SU-DHL-6 (cell line): Measurements from ENCODE around the gene CREB5.

Source experiments
- H2AFZ ChIP-seq: fragments of 200-600 bp; sonication (generic); 2 replicates; pipeline ENCODE4 v1.6.1; 2014; ENCODE audit warnings: low read depth, mild to moderate bottlenecking, moderate library complexity, mixed read lengths, antibody characterized with exemption, low read length; ENCODE audit not compliant: severe bottlenecking
- H3F3A ChIP-seq: fragments of 200-600 bp; shearing (Covaris generic); 2 replicates; pipeline ENCODE4 v1.6.0; 2016; ENCODE audit warnings: antibody characterized with exemption, mild to moderate bottlenecking; ENCODE audit not compliant: insufficient read depth
- H3K27ac ChIP-seq: fragments of 200-600 bp; sonication (generic); 2 replicates; pipeline ENCODE4 v1.5.1; 2016; ENCODE audit warnings: low read depth, mild to moderate bottlenecking, low read length, moderate library complexity, mixed read lengths
- H3K27me3 ChIP-seq: fragments of 200-600 bp; sonication (generic), shearing (Covaris generic); 2 replicates; pipeline ENCODE4 v1.6.0; 2014; ENCODE audit warnings: mild to moderate bottlenecking, low read length
- H3K36me3 ChIP-seq: fragments of 200-600 bp; sonication (generic); 2 replicates; pipeline ENCODE4 v1.6.1; 2014; ENCODE audit warnings: mild to moderate bottlenecking, low read length, mixed read lengths
- H3K4me2 ChIP-seq: fragments of 300-600, 200-600 bp; shearing (Covaris generic), sonication (generic); 2 replicates; pipeline ENCODE4 v1.6.0; 2014; ENCODE audit warnings: low read length, low read depth, mild to moderate bottlenecking; ENCODE audit not compliant: poor library complexity, severe bottlenecking
- H3K4me3 ChIP-seq: fragments of 200-600 bp; sonication (generic); 2 replicates; pipeline ENCODE4 v1.5.1; 2014; ENCODE audit warnings: antibody characterized with exemption, low read length, mild to moderate bottlenecking, mixed read lengths; ENCODE audit not compliant: insufficient read depth, poor library complexity, severe bottlenecking
- H3K79me2 ChIP-seq: fragments of 200-600 bp; sonication (generic); 2 replicates; pipeline ENCODE4 v1.6.1; 2014; ENCODE audit warnings: mild to moderate bottlenecking, low read length, moderate library complexity; ENCODE audit not compliant: insufficient read depth
- H3K9ac ChIP-seq: fragments of 200-600 bp; sonication (generic); 2 replicates; pipeline ENCODE4 v1.7.0; 2014; ENCODE audit warnings: mild to moderate bottlenecking, low read length
- H3K9me2 ChIP-seq: fragments of 200-600 bp; sonication (generic); replicated peaks from 2 replicates; pipeline ENCODE4 v1.6.1; 2014; ENCODE audit warnings: low read length; ENCODE audit not compliant: insufficient read depth
- H3K9me3 ChIP-seq: fragments of 200-600 bp; sonication (generic); 2 replicates; pipeline ENCODE4 v1.6.1; 2014; ENCODE audit warnings: low read length, mixed read lengths; ENCODE audit not compliant: insufficient read depth
- H4K20me1 ChIP-seq: fragments of 200-600 bp; sonication (generic); 2 replicates; pipeline ENCODE4 v1.6.1; 2014; ENCODE audit warnings: low read depth, mild to moderate bottlenecking, antibody characterized with exemption, low read length, moderate library complexity, mixed read lengths
- CTCF ChIP-seq: fragments of 200-600 bp; sonication (generic); IDR thresholded peaks from one replicate; pipeline ENCODE4 v1.5.1; 2017; ENCODE audit warnings: antibody characterized with exemption, mild to moderate bottlenecking, low read length, moderate library complexity; ENCODE audit not compliant: insufficient read depth, poor library complexity, severe bottlenecking
- EZH2phosphoT487 ChIP-seq: fragments of 200-600 bp; sonication (generic), shearing (Covaris generic); conservative IDR thresholded peaks from 2 replicates; pipeline ENCODE4 v1.6.1; 2018; ENCODE audit warnings: mild to moderate bottlenecking, antibody characterized with exemption, low read length, moderate library complexity, mixed read lengths

Gene CREB5

DNA sequence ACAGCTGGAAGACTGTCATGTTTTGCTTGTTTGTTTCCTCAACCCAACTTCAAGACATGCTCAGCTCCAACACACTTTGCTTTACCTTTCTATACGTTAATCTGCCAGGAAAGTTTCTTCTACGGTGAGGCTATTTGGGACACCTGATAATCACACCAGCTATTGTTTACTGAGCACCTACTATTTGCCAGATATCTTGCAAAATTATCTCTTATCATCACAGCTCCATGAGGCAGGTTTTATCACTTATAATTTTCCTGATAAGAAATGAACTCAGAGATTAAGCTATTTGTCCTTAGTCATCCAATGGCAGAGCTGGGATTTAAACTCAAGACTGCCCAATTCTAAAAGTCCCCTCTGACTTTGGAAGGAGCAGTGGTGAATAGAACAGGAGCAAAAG is 117.4 kb downstream of the CREB5 start:
- H3K27me3 ChIP-seq: no peaks in the 10 kb centered on the region
- H3K27ac ChIP-seq: no peak overlapping the region
- no peaks in the 10 kb centered on the region for H3F3A ChIP-seq
- TF ChIP-seq CTCF (no peak), EZH2phosphoT487 (no peak)
- no peak overlapping the region for H2AFZ ChIP-seq
- no peaks in the 10 kb centered on the region for H4K20me1 ChIP-seq
- no peaks in the 10 kb centered on the region for H3K9me3 ChIP-seq
- no peak overlapping the region for H3K4me2 ChIP-seq
- no peak overlapping the region for H3K4me3 ChIP-seq
- no peaks in the 10 kb centered on the region for H3K79me2 ChIP-seq
- no peaks in the 10 kb centered on the region for H3K9me2 ChIP-seq
- no peak overlapping the region for H3K9ac ChIP-seq
- H3K36me3 ChIP-seq: no peaks in the 10 kb centered on the region

DNA sequence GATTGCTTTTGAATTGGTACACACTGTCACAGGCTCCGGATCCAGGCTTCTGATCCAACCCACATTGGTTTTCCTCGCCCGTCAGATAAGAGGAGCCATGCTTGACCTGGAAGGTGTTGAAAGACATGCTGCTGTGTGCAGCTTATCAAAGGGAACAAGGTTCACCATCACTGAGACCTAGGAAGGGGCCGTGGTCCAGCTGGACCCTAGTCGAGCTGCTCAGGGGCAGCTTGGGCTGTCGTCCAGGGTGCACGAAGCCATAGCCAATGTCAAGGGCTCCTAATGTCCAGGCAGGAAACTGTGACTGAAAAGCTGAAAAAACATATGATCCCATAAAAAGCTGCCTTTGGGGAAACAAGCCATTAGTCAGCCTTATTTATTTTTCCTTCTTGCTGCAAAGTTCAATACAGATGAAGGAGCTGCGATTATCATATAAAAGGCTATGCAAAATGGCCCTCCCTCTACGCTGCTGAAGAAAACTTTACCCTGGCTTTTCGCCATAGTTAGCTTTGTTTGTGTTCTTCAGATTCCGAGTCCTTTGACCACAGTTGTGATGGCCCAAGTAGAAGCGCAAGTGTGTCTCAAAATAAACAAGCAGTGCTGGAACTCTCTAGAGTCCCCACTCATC is 118.0 kb downstream of the CREB5 start:
- H3K79me2 ChIP-seq: no peaks in the 10 kb centered on the region
- H3K4me3 ChIP-seq: no peak overlapping the region
- no peak overlapping the region for H2AFZ ChIP-seq
- no peaks in the 10 kb centered on the region for H3K9me3 ChIP-seq
- H3K9me2 ChIP-seq: no peaks in the 10 kb centered on the region
- no peak overlapping the region for H3K4me2 ChIP-seq
- no peak overlapping the region for H3K9ac ChIP-seq
- no peaks in the 10 kb centered on the region for H3K36me3 ChIP-seq
- TF ChIP-seq EZH2phosphoT487: no peak
- no peak for TF ChIP-seq CTCF
- no peaks in the 10 kb centered on the region for H3K27me3 ChIP-seq
- H3K27ac ChIP-seq: no peak overlapping the region
- no peaks in the 10 kb centered on the region for H4K20me1 ChIP-seq
- no peaks in the 10 kb centered on the region for H3F3A ChIP-seq

DNA sequence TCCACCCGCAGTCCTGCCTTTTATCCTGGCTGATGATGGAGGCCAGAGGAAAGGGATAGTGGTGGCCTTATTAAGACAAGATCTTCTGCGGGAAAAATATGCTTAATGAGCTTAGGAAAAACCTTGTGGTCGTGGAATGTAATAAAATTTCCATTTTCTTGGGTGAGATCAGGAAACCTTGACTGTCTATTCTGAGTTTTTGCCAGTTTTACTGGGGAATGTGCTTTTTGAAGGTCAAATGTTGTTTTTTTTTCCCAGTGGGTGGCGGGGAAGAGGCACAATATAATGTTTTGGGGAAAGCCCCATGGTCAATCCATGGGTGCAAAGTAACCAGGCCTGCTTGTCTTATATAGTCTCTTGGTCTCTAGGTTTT is 118.5 kb downstream of the CREB5 start:
- Histone ChIP-seq H3K27me3 (no peaks in the 10 kb centered on the region), H3K9ac (no peak overlapping the region), H3K4me2 (no peak overlapping the region), H3F3A (no peaks in the 10 kb centered on the region), H3K36me3 (no peaks in the 10 kb centered on the region), H3K9me3 (no peaks in the 10 kb centered on the region), H3K27ac (no peak overlapping the region), H4K20me1 (no peaks in the 10 kb centered on the region), H2AFZ (no peak overlapping the region), H3K4me3 (no peak overlapping the region), H3K79me2 (no peaks in the 10 kb centered on the region), H3K9me2 (no peaks in the 10 kb centered on the region)
- no peak for TF ChIP-seq CTCF
- no peak for TF ChIP-seq EZH2phosphoT487

- no peak overlapping the region for H2AFZ ChIP-seq
- H3F3A ChIP-seq: no peaks in the 10 kb centered on the region
- H3K9ac ChIP-seq: no peak overlapping the region
- no peak overlapping the region for H3K4me3 ChIP-seq
- H3K79me2 ChIP-seq: no peaks in the 10 kb centered on the region
- no peak overlapping the region for H3K27ac ChIP-seq
- H3K36me3 ChIP-seq: no peaks in the 10 kb centered on the region
- TF ChIP-seq EZH2phosphoT487 (no peak), CTCF (no peak)
- H3K9me2 ChIP-seq: no peaks in the 10 kb centered on the region
- no peaks in the 10 kb centered on the region for H3K9me3 ChIP-seq
- H3K4me2 ChIP-seq: no peak overlapping the region
- H3K27me3 ChIP-seq: no peaks in the 10 kb centered on the region
- no peaks in the 10 kb centered on the region for H4K20me1 ChIP-seq
Observed at GRCh38 chr7:28531291-28531690, 119.0 kb downstream of the CREB5 start.
